ENCODE data around the gene PIP4K2C.

DNA sequence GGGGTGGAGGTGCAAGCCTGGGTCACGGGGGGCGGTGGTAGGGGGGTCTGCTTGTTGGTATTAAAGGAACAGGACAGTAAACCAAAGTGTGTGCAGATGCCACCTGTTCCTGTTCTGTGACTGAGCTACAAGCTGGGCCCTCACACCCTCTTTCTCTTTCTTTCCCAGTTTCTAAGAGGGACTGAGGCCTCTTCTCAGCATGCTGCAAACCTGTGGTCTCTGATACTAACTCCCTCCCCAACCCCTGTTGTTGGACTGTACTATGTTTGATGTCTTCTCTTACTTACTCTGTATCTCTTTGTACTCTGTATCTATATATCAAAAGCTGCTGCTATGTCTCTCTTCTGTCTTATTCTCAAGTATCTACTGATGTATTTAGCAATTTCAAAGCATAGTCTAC lies 6.9 kb upstream of the PIP4K2C start:
- TF ChIP-seq, protein P1, sequence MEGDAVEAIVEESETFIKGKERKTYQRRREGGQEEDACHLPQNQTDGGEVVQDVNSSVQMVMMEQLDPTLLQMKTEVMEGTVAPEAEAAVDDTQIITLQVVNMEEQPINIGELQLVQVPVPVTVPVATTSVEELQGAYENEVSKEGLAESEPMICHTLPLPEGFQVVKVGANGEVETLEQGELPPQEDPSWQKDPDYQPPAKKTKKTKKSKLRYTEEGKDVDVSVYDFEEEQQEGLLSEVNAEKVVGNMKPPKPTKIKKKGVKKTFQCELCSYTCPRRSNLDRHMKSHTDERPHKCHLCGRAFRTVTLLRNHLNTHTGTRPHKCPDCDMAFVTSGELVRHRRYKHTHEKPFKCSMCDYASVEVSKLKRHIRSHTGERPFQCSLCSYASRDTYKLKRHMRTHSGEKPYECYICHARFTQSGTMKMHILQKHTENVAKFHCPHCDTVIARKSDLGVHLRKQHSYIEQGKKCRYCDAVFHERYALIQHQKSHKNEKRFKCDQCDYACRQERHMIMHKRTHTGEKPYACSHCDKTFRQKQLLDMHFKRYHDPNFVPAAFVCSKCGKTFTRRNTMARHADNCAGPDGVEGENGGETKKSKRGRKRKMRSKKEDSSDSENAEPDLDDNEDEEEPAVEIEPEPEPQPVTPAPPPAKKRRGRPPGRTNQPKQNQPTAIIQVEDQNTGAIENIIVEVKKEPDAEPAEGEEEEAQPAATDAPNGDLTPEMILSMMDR (conservative IDR thresholded peaks at IDR 0.05 in 1 of 2, IDR thresholded peaks at IDR 0.05 in 1 of 2; ENCODE audit: low read depth in 1 of 2, low read length in 2 of 2): no peak
- no peak for TF ChIP-seq EZH2 (IDR thresholded peaks at IDR 0.05; ENCODE audit: low read length, missing control alignments)
